Measurements from ENCODE around the gene GPR132. TPM values are rescaled to one million over a fixed set of nuclear protein-coding genes. Genes with fewer than 3 reads are reported as not detected.

GPR132 gene
- total RNA-seq, 1 donor from 2014 or later: not detected

- no peaks in the 10 kb centered on the region for H3K36me3 ChIP-seq (ENCODE audit: control insufficient read depth, insufficient read depth, low read length)
- TF ChIP-seq CTCF (IDR thresholded peaks at IDR 0.05; ENCODE audit: insufficient read depth, low read length, severe bottlenecking): no peak
- peak; percentile 28 for FAIRE-seq
- H3K27me3 ChIP-seq (ENCODE audit: control insufficient read depth, insufficient read depth, low read length): no peaks in the 10 kb centered on the region
- H3K4me3 ChIP-seq (ENCODE audit: low read depth, low read length): no peak overlapping the region
- DNase-seq (ENCODE audit: low read depth): no peak
Observed at GRCh38 chr14:105102893-105103292, 37.7 kb upstream of the GPR132 start.

- Histone ChIP-seq H3K36me3 (ENCODE audit: control insufficient read depth, insufficient read depth, low read length) (no peaks in the 10 kb centered on the region), H3K27me3 (ENCODE audit: control insufficient read depth, insufficient read depth, low read length) (no peaks in the 10 kb centered on the region), H3K4me3 (ENCODE audit: low read depth, low read length) (no peak overlapping the region)
- DNase-seq (ENCODE audit: low read depth): no peak
- TF ChIP-seq CTCF (IDR thresholded peaks at IDR 0.05; ENCODE audit: insufficient read depth, low read length, severe bottlenecking): no peak
- peak; percentile 47 for FAIRE-seq
Observed at GRCh38 chr14:105102361-105102870, 37.2 kb upstream of the GPR132 start.

GRCh38 chr14:105100910-105101309, 35.7 kb upstream of the GPR132 start:
- Histone ChIP-seq H3K27me3 (ENCODE audit: control insufficient read depth, insufficient read depth, low read length) (no peaks in the 10 kb centered on the region), H3K4me3 (ENCODE audit: low read depth, low read length) (no peak overlapping the region), H3K36me3 (ENCODE audit: control insufficient read depth, insufficient read depth, low read length) (no peaks in the 10 kb centered on the region)
- FAIRE-seq (no peak), DNase-seq (ENCODE audit: low read depth) (no peak)
- TF ChIP-seq CTCF (IDR thresholded peaks at IDR 0.05; ENCODE audit: insufficient read depth, low read length, severe bottlenecking): no peak

GRCh38 chr14:105099778-105100177, 34.5 kb upstream of the GPR132 start:
- TF ChIP-seq CTCF (IDR thresholded peaks at IDR 0.05; ENCODE audit: insufficient read depth, low read length, severe bottlenecking): no peak
- FAIRE-seq: peak; percentile 68
- Histone ChIP-seq H3K27me3 (ENCODE audit: control insufficient read depth, insufficient read depth, low read length) (no peaks in the 10 kb centered on the region), H3K36me3 (ENCODE audit: control insufficient read depth, insufficient read depth, low read length) (no peaks in the 10 kb centered on the region), H3K4me3 (ENCODE audit: low read depth, low read length) (no peak overlapping the region)
- DNase-seq (ENCODE audit: low read depth): no peak

- no peak for TF ChIP-seq CTCF (IDR thresholded peaks at IDR 0.05; ENCODE audit: insufficient read depth, low read length, severe bottlenecking)
- Histone ChIP-seq H3K27me3 (ENCODE audit: control insufficient read depth, insufficient read depth, low read length) (no peaks in the 10 kb centered on the region), H3K36me3 (ENCODE audit: control insufficient read depth, insufficient read depth, low read length) (no peaks in the 10 kb centered on the region), H3K4me3 (ENCODE audit: low read depth, low read length) (no peak overlapping the region)
- DNase-seq (ENCODE audit: low read depth) (no peak), FAIRE-seq (no peak)
Observed at GRCh38 chr14:105098316-105098715, 33.1 kb upstream of the GPR132 start.

GRCh38 chr14:105097794-105098127, 32.5 kb upstream of the GPR132 start:
- FAIRE-seq (no peak), DNase-seq (ENCODE audit: low read depth) (no peak)
- Histone ChIP-seq H3K36me3 (ENCODE audit: control insufficient read depth, insufficient read depth, low read length) (no peaks in the 10 kb centered on the region), H3K27me3 (ENCODE audit: control insufficient read depth, insufficient read depth, low read length) (no peaks in the 10 kb centered on the region), H3K4me3 (ENCODE audit: low read depth, low read length) (no peak overlapping the region)
- no peak for TF ChIP-seq CTCF (IDR thresholded peaks at IDR 0.05; ENCODE audit: insufficient read depth, low read length, severe bottlenecking)
